GM19324 (cell line): ENCODE results near the gene ZDHHC11B.

ENCODE experiments used
- ATAC-seq: cut with Tn5 transposase; IDR thresholded peaks from one replicate; pipeline ENCODE4 v1.9.1; 2021; ENCODE audit warnings: mild to moderate bottlenecking, moderate library complexity; ENCODE audit not compliant: unreplicated experiment, low FRiP score

The ZDHHC11B gene

GRCh38 chr5:675111-675870 lies 109.2 kb downstream of the ZDHHC11B start:
- no peak for ATAC-seq

GRCh38 chr5:674630-675011 lies 109.9 kb downstream of the ZDHHC11B start:
- no peak for ATAC-seq

GRCh38 chr5:673831-674629 lies 110.5 kb downstream of the ZDHHC11B start:
- ATAC-seq: no peak

- ATAC-seq: no peak
Measured at GRCh38 chr5:673161-673830, 111.2 kb downstream of the ZDHHC11B start.

GRCh38 chr5:672329-673160 lies 112.0 kb downstream of the ZDHHC11B start:
- no peak for ATAC-seq

GRCh38 chr5:671459-672328 lies 112.8 kb downstream of the ZDHHC11B start:
- peak; percentile 51 for ATAC-seq

- no peak for ATAC-seq
Measured at GRCh38 chr5:670396-671270, 113.9 kb downstream of the ZDHHC11B start.

GRCh38 chr5:669842-670395 lies 114.6 kb downstream of the ZDHHC11B start:
- ATAC-seq: no peak

GRCh38 chr5:669111-669841 lies 115.3 kb downstream of the ZDHHC11B start:
- no peak for ATAC-seq

- no peak for ATAC-seq
Measured at GRCh38 chr5:668283-668995, 116.1 kb downstream of the ZDHHC11B start.

- ATAC-seq: no peak
Measured at GRCh38 chr5:666816-667498, 117.6 kb downstream of the ZDHHC11B start.

GRCh38 chr5:665956-666711 lies 118.4 kb downstream of the ZDHHC11B start:
- ATAC-seq: no peak

- no peak for ATAC-seq
Measured at GRCh38 chr5:665541-665955, 119.0 kb downstream of the ZDHHC11B start.

- ATAC-seq: no peak
Measured at GRCh38 chr5:664994-665360, 119.6 kb downstream of the ZDHHC11B start.

- no peak for ATAC-seq
Measured at GRCh38 chr5:664343-664993, 120.1 kb downstream of the ZDHHC11B start.
